Muscle of leg (tissue), 11 donors: ENCODE measurements around the gene LPIN3. TPM values are rescaled to one million over a fixed set of nuclear protein-coding genes. Genes with fewer than 3 reads are reported as not detected.

Experiments
- DNase-seq: peaks from one replicate; pipeline ENCODE4 v3.0.0; 2013
- H3K27ac ChIP-seq: one replicate; pipeline ENCODE4 v1.5.1; 2013; ENCODE audit warnings: mild to moderate bottlenecking, low read length, control low read depth
- H3K27me3 ChIP-seq: one replicate; pipeline ENCODE4 v1.6.1; 2013; ENCODE audit warnings: low read length; ENCODE audit not compliant: control insufficient read depth, insufficient read depth
- H3K36me3 ChIP-seq: one replicate; pipeline ENCODE4 v1.6.1; 2013; ENCODE audit warnings: low read length; ENCODE audit not compliant: control insufficient read depth, insufficient read depth
- H3K4me1 ChIP-seq: one replicate; pipeline ENCODE4 v1.6.1; 2013; ENCODE audit warnings: low read length; ENCODE audit not compliant: control insufficient read depth, insufficient read depth
- H3K4me3 ChIP-seq: one replicate; pipeline ENCODE4 v1.5.1; 2013; ENCODE audit warnings: low read length, control low read depth
- H3K9me3 ChIP-seq: replicated peaks from 2 replicates; pipeline ENCODE4 v1.6.1; 2013; ENCODE audit warnings: low read depth, low read length; ENCODE audit not compliant: control insufficient read depth
- WGBS: methylation state at CpG from one replicate; pipeline ENCODE4 v1.1.5; 2013; ENCODE audit warnings: missing lambda C conversion rate; ENCODE audit not compliant: insufficient coverage; 5-methylcytosine and 5-hydroxymethylcytosine counted together
- polyA plus RNA-seq, 8 donors: library from polyadenylated mRNA; unstranded; fragments of 120-200 nt; gene quantifications; one replicate each; pipeline versions ENCODE4 v1.2.1 to v1.2.3, GENCODE V29; 2013; ENCODE audit warnings: inconsistent platforms in 1 of 8, low replicate concordance in 1 of 8; ENCODE audit not compliant: insufficient read length in 8 of 8, insufficient read depth in 1 of 8
- total RNA-seq: library from RNA; stranded (reverse); fragments of 120-200 nt; gene quantifications from one replicate; pipeline ENCODE4 v1.2.4, GENCODE V29; 2013

LPIN3 gene
- total and polyA plus RNA-seq, 9 donors = 2.0 to 7.2 (median 3.4) TPM

DNA sequence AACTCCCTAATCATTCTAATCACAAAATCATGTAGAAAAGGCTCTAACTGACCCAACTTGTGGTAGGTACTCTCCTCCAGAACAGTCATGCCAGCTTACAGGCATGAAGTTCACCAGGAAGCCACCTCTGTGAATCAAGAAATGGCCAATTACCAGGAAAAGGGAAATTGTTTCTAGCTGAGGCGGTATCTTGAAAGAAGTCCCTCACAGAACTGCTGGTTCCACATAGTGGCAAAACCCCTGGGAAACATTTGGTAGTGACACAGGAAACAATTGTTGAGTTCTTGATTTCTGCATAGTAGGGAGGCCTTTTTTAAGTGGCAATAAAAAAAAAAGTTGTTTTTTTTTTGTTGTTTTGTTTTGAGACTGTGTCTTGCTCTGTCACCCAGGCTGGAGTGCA lies 19.6 kb upstream of the LPIN3 start:
- no peaks in the 10 kb centered on the region for H3K36me3 ChIP-seq
- H3K27me3 ChIP-seq = no peaks in the 10 kb centered on the region
- H3K4me1 ChIP-seq = peaks cover 5% of the 10 kb centered on the region
- no peak overlapping the region for H3K4me3 ChIP-seq
- 75% methylated on average over 1 of the region's 1 CpG for WGBS
- H3K9me3 ChIP-seq = no peaks in the 10 kb centered on the region
- DNase-seq = no peak
- no peak overlapping the region for H3K27ac ChIP-seq

DNA sequence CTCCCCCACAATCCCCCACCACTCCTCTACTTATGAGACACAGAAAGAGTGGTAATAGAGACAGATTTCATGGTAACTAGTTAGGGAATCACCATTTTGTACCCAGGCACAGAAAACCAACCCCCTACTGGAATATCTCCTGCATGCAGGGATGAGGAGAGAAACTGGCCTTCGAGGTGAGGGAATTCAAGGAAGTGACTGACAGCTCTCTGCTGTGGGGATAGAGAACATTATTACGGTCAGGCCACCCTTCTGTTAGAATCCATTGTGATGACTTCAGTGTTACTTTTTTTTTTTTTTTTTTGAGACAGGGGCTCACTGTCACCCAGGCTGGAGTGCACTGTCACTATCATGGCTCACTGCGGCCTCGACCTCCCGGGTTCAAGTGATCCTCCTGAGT lies 13.4 kb upstream of the LPIN3 start:
- H3K4me1 ChIP-seq = peaks cover 9% of the 10 kb centered on the region
- no peaks in the 10 kb centered on the region for H3K27me3 ChIP-seq
- no peaks in the 10 kb centered on the region for H3K9me3 ChIP-seq
- DNase-seq = no peak
- no peak overlapping the region for H3K4me3 ChIP-seq
- no peak overlapping the region for H3K27ac ChIP-seq
- 83% methylated on average over 4 of the region's 5 CpGs for WGBS
- H3K36me3 ChIP-seq = no peaks in the 10 kb centered on the region

DNA sequence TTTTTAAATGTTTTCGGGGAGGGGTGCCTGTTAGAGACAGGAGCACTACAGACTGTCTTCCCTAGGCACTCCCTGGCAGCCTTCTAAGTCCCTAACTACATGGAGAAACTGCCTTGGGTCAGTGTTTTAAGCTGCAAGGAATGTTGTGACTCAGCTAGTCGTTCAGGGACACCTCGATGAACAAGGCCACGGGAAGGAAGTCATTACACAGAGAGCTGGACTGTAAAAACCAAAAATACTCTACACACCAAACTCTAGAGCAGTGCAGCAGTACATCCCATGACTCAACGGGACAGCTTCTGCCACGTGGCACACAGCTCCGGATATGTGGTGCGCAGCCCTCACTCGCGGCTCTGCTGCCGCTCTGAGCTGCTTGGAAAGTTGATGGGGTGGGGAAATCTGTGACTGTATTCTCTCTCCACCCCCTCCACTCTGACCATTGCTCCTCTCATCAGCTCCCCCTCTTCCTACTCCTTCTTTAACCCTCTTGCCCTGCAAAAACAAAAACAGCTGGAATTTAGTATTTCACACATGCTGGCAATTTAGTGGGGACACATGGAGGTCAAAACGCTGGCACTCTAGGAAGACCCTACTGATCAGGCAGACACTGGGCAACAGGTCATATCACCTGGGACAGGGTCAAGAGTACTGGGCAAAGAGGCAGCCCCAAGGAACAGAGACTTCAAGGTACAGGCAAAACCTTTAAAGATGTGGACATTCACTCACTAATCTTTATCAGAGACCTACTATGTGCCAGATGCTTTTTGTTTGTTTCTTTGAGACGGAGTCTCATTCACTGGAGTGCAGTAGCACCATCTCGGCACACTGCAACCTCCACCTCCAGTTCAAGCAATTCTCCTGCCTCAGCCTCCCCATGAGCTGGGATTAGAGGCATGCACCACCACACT lies 10.9 kb upstream of the LPIN3 start:
- no peaks in the 10 kb centered on the region for H3K9me3 ChIP-seq
- H3K4me3 ChIP-seq = no peak overlapping the region
- peak overlapping the region; percentile 83 for H3K27ac ChIP-seq
- H3K27me3 ChIP-seq = no peaks in the 10 kb centered on the region
- H3K36me3 ChIP-seq = no peaks in the 10 kb centered on the region
- WGBS = 64% methylated on average over 3 of the region's 14 CpGs
- H3K4me1 ChIP-seq = peaks cover 9% of the 10 kb centered on the region
- DNase-seq = peak; percentile 89

DNA sequence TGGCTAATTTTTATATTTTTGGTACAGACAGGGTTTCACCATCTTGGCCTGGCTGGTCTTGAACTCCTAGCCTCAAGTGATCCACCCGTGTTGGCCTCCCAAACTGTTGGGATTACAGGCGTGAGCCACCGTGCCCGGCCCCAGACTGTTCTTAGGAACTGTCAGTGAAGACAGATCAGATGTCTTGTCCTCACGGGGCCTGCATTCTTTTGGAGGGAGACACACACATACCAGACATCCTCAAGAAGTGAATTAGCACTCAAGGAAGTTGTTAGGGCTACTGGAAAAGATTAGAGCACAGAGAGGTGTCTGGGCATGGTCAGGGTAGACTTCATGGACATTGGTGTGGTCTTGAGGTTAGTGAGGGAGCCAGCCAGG lies 10.3 kb upstream of the LPIN3 start:
- WGBS = 67% methylated on average over 4 of the region's 5 CpGs

DNA sequence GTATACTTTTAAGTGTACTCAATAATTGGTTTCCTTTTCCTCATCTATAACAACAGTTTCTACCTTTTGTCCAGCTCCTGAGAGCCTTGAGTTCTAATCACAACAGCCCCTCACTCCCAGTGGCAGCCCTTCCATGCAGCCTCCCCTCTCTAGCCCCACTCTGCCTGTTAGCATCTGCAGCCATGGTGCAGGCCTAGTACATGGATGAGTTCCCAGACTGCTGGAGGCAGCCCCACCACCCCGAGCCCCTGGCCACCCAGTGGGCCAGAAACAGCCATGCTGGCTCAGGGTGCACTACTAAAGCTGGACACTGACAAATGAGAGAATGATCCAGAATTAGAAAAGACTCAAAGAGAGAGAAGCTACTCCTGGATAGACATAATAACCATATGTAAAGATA lies 9.7 kb upstream of the LPIN3 start:
- H3K4me3 ChIP-seq = no peak overlapping the region
- no peak overlapping the region for H3K27ac ChIP-seq
- no CpG with 5 or more reads among the region's 1 CpG for WGBS
- no peaks in the 10 kb centered on the region for H3K9me3 ChIP-seq
- DNase-seq = no peak
- no peaks in the 10 kb centered on the region for H3K36me3 ChIP-seq
- H3K4me1 ChIP-seq = peaks cover 9% of the 10 kb centered on the region
- H3K27me3 ChIP-seq = no peaks in the 10 kb centered on the region

More for the DNA sequence above, 10.3 kb upstream of the LPIN3 start:
- Histone ChIP-seq H3K9me3 (no peaks in the 10 kb centered on the region), H3K27ac (no peak overlapping the region), H3K36me3 (no peaks in the 10 kb centered on the region), H3K4me3 (no peak overlapping the region), H3K27me3 (no peaks in the 10 kb centered on the region), H3K4me1 (peaks cover 9% of the 10 kb centered on the region)
- DNase-seq = no peak

DNA sequence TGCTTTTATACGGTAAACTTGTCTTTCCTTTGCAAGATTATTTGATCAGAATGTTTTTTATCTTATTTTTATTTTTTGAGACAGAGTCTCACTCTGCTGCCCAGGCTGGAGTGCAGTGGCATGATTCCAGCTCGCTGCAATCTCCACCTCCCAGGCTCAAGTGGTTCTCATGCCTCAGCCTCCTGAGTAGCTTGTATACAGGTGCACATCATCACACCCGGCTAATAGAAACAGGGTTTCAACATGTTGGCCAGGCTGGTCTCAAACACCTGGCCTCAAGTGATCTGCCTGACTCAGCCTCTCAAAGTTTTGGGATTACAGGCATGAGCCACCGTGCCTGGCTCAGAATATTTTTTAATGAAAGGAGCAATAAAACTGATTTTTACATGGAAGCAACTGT lies 8.9 kb upstream of the LPIN3 start:
- no peak for DNase-seq
- Histone ChIP-seq H3K27ac (no peak overlapping the region), H3K4me3 (no peak overlapping the region), H3K4me1 (peaks cover 9% of the 10 kb centered on the region), H3K36me3 (no peaks in the 10 kb centered on the region), H3K27me3 (no peaks in the 10 kb centered on the region), H3K9me3 (no peaks in the 10 kb centered on the region)
- 53% methylated on average over 3 of the region's 4 CpGs for WGBS

DNA sequence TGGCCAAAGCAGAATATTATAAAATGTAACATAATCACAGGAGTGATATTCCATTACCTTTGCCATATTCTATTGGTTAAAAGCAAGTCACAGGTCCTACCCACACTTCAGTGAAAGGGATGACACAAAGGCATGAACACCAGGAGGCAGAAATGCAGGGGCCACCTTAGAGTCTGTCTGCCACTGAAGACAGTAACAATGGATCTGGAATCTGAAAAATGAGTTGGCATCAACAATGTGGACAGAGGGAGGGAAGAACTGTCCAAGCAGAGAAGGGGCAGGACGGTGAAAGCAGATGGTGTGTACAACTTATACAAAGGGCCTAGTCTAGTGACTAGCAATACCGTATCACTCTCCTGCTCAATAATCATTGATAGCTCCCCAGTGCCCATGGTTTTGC lies 6.6 kb upstream of the LPIN3 start:
- no peaks in the 10 kb centered on the region for H3K9me3 ChIP-seq
- peaks cover 9% of the 10 kb centered on the region for H3K4me1 ChIP-seq
- DNase-seq = no peak
- 90% methylated on average over 1 of the region's 2 CpGs for WGBS
- H3K4me3 ChIP-seq = no peak overlapping the region
- no peaks in the 10 kb centered on the region for H3K27me3 ChIP-seq
- peak overlapping the region; percentile 16 for H3K27ac ChIP-seq
- no peaks in the 10 kb centered on the region for H3K36me3 ChIP-seq

DNA sequence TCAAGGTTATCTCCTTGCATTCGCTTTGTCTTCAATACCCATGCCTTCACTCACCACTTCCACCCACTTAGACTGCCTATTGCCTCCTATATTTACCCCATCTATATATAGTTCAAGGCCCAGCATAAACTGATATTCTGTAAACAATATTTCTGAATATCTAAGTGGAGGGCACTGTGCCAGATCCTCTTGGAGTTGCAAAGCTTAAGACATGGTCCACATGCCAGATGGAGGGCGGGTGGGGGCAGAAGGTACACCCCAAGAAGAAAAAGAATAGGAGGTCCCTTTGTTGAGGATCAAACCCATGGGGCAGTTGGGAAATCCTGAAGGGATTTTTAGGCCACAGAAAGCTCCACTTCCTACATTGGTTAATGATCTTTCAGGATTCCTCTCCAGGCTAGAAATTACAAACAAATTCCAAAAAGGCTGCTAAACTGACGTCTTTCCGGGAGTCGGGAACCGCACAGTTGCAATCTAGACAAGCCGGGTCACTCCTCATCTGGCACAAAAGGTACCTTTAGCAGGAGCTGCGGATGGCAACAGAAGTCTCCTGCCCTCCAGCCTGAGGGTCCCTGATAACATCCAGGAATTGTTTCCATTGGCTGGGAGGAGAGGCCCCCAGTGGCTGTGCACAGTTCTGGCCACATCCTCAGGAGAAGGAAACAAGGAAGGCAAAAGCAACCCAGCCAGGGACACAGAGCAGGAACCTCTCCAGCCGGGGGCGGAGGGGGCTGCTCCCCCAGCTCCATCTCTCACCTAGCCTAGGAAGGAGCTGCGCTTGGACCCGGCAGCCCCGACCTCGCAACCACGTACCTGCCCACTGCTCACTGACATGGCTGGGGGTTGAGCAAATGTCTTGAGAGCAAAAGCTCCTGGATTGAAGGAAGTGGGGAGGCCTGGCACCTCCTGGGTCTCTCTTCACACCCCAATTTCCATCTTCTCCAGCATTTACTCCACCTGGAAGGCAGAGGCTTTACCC lies 5.9 kb upstream of the LPIN3 start:
- Histone ChIP-seq H3K27ac (peak overlapping the region; percentile 16), H3K9me3 (no peaks in the 10 kb centered on the region), H3K4me3 (no peak overlapping the region), H3K4me1 (peaks cover 9% of the 10 kb centered on the region), H3K27me3 (peaks cover 2% of the 10 kb centered on the region), H3K36me3 (no peaks in the 10 kb centered on the region)
- DNase-seq = no peak
- 71% methylated on average over 6 of the region's 15 CpGs for WGBS

DNA sequence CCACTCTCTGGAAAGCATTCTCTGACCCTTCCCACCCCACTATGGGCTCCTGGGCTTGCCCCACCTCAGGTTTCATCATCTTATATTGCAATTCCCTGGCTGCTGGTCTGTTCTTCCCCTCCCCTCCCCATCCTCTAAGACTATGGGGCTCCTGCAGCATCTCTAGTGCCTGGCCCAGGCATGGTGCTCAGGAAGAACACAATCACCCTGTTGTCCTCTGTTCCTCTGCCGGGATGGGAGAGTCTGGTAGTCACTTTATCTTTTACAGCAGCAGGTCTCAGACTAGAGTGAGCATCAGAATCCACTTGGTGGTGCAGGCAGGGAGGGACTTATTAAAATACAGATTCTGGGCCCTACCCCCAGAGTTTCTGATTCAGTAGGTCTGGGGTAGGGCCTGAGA lies 5.0 kb upstream of the LPIN3 start:
- WGBS = 75% methylated on average over 1 of the region's 1 CpG
- H3K27me3 ChIP-seq = peaks cover 4% of the 10 kb centered on the region
- no peaks in the 10 kb centered on the region for H3K9me3 ChIP-seq
- H3K27ac ChIP-seq = no peak overlapping the region
- peaks cover 13% of the 10 kb centered on the region for H3K4me1 ChIP-seq
- no peaks in the 10 kb centered on the region for H3K36me3 ChIP-seq
- DNase-seq = no peak
- H3K4me3 ChIP-seq = no peak overlapping the region
